HepG2 (cell line): ENCODE measurements around the gene SOX13. TPM values are rescaled to one million over a fixed set of nuclear protein-coding genes. Genes with fewer than 3 reads are reported as not detected.

Experiments used
- ARHGAP35 ChIP-seq: sonication (generic); formaldehyde crosslinking; IDR thresholded peaks from 2 replicates; pipeline ENCODE4 v1.9.0; 2022; ENCODE audit warnings: mild to moderate bottlenecking, inconsistent platforms, moderate library complexity, missing genetic modification reagents, borderline replicate concordance
- CENPX ChIP-seq: sonication (generic); formaldehyde crosslinking; IDR thresholded peaks from 2 replicates; pipeline ENCODE4 v1.9.0; 2021; ENCODE audit warnings: mild to moderate bottlenecking, missing genetic modification reagents, moderate library complexity
- DMAP1 ChIP-seq: IDR thresholded peaks from 2 replicates; pipeline ENCODE4 v1.6.1; 2016
- FOXO1 ChIP-seq: sonication (generic); formaldehyde crosslinking; IDR thresholded peaks from 2 replicates; pipeline ENCODE4 v1.4.0; 2020; ENCODE audit warnings: missing genetic modification reagents
- POLR2AphosphoS5 ChIP-seq: IDR thresholded peaks from 2 replicates; pipeline ENCODE4 v1.6.1; 2012; ENCODE audit warnings: low read depth, low read length
- SMAD9 ChIP-seq: sonication (generic); formaldehyde crosslinking; IDR thresholded peaks from 2 replicates; pipeline ENCODE4 v1.5.1; 2020; ENCODE audit warnings: mild to moderate bottlenecking, missing genetic modification reagents
- ZBTB7B ChIP-seq: sonication (generic); formaldehyde crosslinking; IDR thresholded peaks from 2 replicates; pipeline ENCODE4 v1.4.0; 2020; ENCODE audit warnings: missing genetic modification reagents
- ZFP1 ChIP-seq: IDR thresholded peaks from 2 replicates; pipeline ENCODE4 v1.6.1; 2016
- ZFP36L1 ChIP-seq: sonication (generic); formaldehyde crosslinking; IDR thresholded peaks from 2 replicates; pipeline ENCODE4 v1.8.0; 2022; ENCODE audit warnings: mild to moderate bottlenecking, missing genetic modification reagents, moderate library complexity
- ZFX ChIP-seq: sonication (generic); formaldehyde crosslinking; IDR thresholded peaks from 2 replicates; pipeline ENCODE4 v1.4.0; 2020; ENCODE audit warnings: mild to moderate bottlenecking, low read depth, missing genetic modification reagents, moderate library complexity
- ZNF329 ChIP-seq: sonication (generic); formaldehyde crosslinking; IDR thresholded peaks from 2 replicates; pipeline ENCODE4 v1.9.0; 2021; ENCODE audit warnings: low read depth, mild to moderate bottlenecking, missing genetic modification reagents
- ZNF33B ChIP-seq: sonication (generic); formaldehyde crosslinking; IDR thresholded peaks from 2 replicates; pipeline ENCODE4 v1.5.1; 2020; ENCODE audit warnings: mild to moderate bottlenecking, missing genetic modification reagents
- ZNF546 ChIP-seq: sonication (generic); formaldehyde crosslinking; conservative IDR thresholded peaks from 2 replicates; pipeline ENCODE4 v1.8.1; 2023; ENCODE audit warnings: mild to moderate bottlenecking, missing genetic modification reagents
- ZNF564 ChIP-seq: sonication (generic); formaldehyde crosslinking; IDR thresholded peaks from 2 replicates; pipeline ENCODE4 v1.8.1; 2023; ENCODE audit warnings: mild to moderate bottlenecking, missing genetic modification reagents
- ZSCAN25 ChIP-seq: sonication (generic); formaldehyde crosslinking; IDR thresholded peaks from 2 replicates; pipeline ENCODE4 v1.8.0; 2022; ENCODE audit warnings: mild to moderate bottlenecking, missing genetic modification reagents
- polyA plus RNA-seq, 8 experiments: library from polyadenylated mRNA; depleted of rRNA in 3 of 8; stranded (reverse) in 7 of 8; unstranded in 1 of 8; fragments of >200 nt; fragmentation: Illumina TruSeq in 4 of 8; extraction: Trizol in 4 of 8; gene quantifications; 2 replicates each; pipeline versions ENCODE4 v1.2.1 to v1.2.3, GENCODE V29; 2011 to 2016; ENCODE audit warnings: low read depth in 4 of 8, missing spikeins in 1 of 8, mixed read lengths in 1 of 8; ENCODE audit not compliant: insufficient read depth in 1 of 8
- total RNA-seq, 5 experiments: library from RNA; depleted of rRNA; stranded (reverse); fragments of >200 nt; fragmentation: Illumina TruSeq; extraction: Trizol; gene quantifications; 2 replicates each; pipeline ENCODE4 v1.2.3, GENCODE V29; 2016; ENCODE audit warnings: low read depth in 1 of 5
- TF ChIP-seq, protein P1 (sequence below): sonication (generic); formaldehyde crosslinking; IDR thresholded peaks from 2 replicates; pipeline ENCODE4 v1.4.0; 2020; ENCODE audit warnings: missing genetic modification reagents
- TF ChIP-seq, protein P2 (sequence below): sonication (generic); formaldehyde crosslinking; IDR thresholded peaks from 2 replicates; pipeline ENCODE4 v1.5.0; 2020; ENCODE audit warnings: missing genetic modification reagents
- TF ChIP-seq, protein P3 (sequence below): sonication (generic); formaldehyde crosslinking; IDR thresholded peaks from 2 replicates; pipeline ENCODE4 v1.4.0; 2020; ENCODE audit warnings: mild to moderate bottlenecking, missing genetic modification reagents
- TF ChIP-seq, protein P4 (sequence below): sonication (generic); formaldehyde crosslinking; IDR thresholded peaks from 2 replicates; pipeline ENCODE4 v1.8.1; 2022; ENCODE audit warnings: low read depth, mild to moderate bottlenecking, missing genetic modification reagents

SOX13 gene
- total and polyA plus RNA-seq, 2 of the 13 experiments (the other 11 are each of a cell fraction or from before 2014, with no cell fraction given), result 13.3 to 15.8 TPM

DNA sequence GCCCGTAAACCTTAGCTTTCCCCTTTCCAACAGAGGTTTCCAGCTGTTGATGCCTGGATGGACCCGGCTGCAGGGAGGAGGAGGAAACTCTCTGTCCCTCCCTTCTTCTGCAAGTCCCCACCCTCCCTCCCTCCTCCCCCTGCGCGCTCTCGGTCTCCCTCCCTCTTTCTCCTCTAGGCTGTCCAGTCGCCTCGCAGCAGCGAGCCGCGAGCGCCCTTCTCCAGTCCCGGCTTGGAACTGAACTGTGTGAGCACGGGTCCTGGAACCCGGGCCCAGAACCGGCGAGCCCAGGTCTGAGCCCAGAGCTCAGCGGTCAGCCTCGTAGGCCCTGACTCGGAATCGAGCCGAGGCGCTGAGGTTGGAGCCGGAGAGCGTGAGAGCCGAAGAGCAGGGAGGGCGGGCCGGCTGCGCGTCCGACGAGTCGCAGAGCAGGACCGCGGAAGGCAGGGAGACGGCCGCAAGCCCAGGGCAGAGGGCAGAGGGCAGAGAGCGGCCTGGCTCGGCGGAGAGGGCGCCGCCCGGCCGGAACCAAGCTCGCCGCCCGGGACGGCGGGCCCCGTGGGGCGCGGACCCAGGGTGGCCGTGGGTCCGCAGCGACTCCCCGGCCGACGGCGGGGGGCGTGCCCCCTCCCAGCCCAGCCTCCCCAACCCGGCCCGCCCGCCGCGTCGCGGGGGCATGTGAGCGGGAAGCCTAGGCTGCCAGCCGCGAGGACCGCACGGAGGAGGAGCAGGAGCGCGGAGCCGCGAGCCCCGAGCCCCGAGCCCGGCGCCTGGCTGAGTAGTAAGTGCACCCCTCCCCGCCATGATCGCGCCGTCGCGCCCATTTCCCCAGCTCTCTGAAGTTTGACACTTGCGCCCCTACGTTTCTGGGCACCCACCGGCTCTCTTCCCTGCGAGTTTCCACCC is at the start of gene SOX13 (continued):
- TF ChIP-seq, protein P1, sequence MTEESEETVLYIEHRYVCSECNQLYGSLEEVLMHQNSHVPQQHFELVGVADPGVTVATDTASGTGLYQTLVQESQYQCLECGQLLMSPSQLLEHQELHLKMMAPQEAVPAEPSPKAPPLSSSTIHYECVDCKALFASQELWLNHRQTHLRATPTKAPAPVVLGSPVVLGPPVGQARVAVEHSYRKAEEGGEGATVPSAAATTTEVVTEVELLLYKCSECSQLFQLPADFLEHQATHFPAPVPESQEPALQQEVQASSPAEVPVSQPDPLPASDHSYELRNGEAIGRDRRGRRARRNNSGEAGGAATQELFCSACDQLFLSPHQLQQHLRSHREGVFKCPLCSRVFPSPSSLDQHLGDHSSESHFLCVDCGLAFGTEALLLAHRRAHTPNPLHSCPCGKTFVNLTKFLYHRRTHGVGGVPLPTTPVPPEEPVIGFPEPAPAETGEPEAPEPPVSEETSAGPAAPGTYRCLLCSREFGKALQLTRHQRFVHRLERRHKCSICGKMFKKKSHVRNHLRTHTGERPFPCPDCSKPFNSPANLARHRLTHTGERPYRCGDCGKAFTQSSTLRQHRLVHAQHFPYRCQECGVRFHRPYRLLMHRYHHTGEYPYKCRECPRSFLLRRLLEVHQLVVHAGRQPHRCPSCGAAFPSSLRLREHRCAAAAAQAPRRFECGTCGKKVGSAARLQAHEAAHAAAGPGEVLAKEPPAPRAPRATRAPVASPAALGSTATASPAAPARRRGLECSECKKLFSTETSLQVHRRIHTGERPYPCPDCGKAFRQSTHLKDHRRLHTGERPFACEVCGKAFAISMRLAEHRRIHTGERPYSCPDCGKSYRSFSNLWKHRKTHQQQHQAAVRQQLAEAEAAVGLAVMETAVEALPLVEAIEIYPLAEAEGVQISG, result peak; percentile 72
- TF ChIP-seq CENPX (CRISPR knock-in tag), result no peak
- peak; percentile 75; the same call in 1 of the 2 replicates for TF ChIP-seq ARHGAP35 (CRISPR knock-in tag)
- TF ChIP-seq ZBTB7B, result peak; percentile 68
- TF ChIP-seq ZFX (CRISPR knock-in tag), result peak; percentile 96
- TF ChIP-seq ZFP36L1, result no peak
- TF ChIP-seq SMAD9 (CRISPR knock-in tag), result no peak
- TF ChIP-seq ZFP1, result no peak
- TF ChIP-seq FOXO1, result peak; percentile 68
- TF ChIP-seq DMAP1 (CRISPR knock-in tag), result peak; percentile 28; the same call in 1 of the 2 replicates
- TF ChIP-seq POLR2AphosphoS5, result peak; percentile 94
- peak; percentile 79; the same call in 1 of the 2 replicates for TF ChIP-seq ZNF329 (CRISPR knock-in tag)
- TF ChIP-seq, protein P2, sequence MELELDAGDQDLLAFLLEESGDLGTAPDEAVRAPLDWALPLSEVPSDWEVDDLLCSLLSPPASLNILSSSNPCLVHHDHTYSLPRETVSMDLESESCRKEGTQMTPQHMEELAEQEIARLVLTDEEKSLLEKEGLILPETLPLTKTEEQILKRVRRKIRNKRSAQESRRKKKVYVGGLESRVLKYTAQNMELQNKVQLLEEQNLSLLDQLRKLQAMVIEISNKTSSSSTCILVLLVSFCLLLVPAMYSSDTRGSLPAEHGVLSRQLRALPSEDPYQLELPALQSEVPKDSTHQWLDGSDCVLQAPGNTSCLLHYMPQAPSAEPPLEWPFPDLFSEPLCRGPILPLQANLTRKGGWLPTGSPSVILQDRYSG (CRISPR knock-in tag), result no peak
- TF ChIP-seq ZNF33B (CRISPR knock-in tag), result peak; percentile 39; the same call in 1 of the 2 replicates
- TF ChIP-seq, protein P3, sequence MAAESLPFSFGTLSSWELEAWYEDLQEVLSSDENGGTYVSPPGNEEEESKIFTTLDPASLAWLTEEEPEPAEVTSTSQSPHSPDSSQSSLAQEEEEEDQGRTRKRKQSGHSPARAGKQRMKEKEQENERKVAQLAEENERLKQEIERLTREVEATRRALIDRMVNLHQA (CRISPR knock-in tag), result no peak
- peak; percentile 70; the same call in 1 of the 2 replicates for TF ChIP-seq ZNF564 (CRISPR knock-in tag)
- TF ChIP-seq, protein P4, sequence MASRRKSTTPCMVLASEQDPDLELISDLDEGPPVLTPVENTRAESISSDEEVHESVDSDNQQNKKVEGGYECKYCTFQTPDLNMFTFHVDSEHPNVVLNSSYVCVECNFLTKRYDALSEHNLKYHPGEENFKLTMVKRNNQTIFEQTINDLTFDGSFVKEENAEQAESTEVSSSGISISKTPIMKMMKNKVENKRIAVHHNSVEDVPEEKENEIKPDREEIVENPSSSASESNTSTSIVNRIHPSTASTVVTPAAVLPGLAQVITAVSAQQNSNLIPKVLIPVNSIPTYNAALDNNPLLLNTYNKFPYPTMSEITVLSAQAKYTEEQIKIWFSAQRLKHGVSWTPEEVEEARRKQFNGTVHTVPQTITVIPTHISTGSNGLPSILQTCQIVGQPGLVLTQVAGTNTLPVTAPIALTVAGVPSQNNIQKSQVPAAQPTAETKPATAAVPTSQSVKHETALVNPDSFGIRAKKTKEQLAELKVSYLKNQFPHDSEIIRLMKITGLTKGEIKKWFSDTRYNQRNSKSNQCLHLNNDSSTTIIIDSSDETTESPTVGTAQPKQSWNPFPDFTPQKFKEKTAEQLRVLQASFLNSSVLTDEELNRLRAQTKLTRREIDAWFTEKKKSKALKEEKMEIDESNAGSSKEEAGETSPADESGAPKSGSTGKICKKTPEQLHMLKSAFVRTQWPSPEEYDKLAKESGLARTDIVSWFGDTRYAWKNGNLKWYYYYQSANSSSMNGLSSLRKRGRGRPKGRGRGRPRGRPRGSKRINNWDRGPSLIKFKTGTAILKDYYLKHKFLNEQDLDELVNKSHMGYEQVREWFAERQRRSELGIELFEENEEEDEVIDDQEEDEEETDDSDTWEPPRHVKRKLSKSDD (CRISPR knock-in tag), result no peak
- TF ChIP-seq ZNF546 (CRISPR knock-in tag), result peak; percentile 28; the same call in 1 of the 2 replicates
- TF ChIP-seq ZSCAN25 (CRISPR knock-in tag), result peak; percentile 84
